Natural killer cell treated with Interleukin-12 subunit alpha and Interleukin-12 subunit beta and Interleukin-15 and Interleukin-18, amount 100 ng/mL, for 72 hours (primary cell): ENCODE data around the gene LAMB2. TPM values are rescaled to one million over a fixed set of nuclear protein-coding genes. Genes with fewer than 3 reads are reported as not detected.

Experiments
- ATAC-seq, 2 donors: fragments of 150-1000 bp; cut with Tn5 transposase in 1 of 2; sonication (Bioruptor Pico), chemical (Tn5 transposase) in 1 of 2; 2 replicates each; pipeline ENCODE4 v1.10.0; 2021
- DNase-seq: peaks from one replicate; pipeline ENCODE4 v3.0.0; 2022; ENCODE audit warnings: low spot score
- H3K27ac Mint-ChIP-seq, 2 donors: 1 replicate in 1 of 2; 2 replicates in 1 of 2; pipeline ENCODE4 v1.8.0; 2022; ENCODE audit warnings: mixed read lengths in 2 of 2, mild to moderate bottlenecking in 1 of 2, moderate library complexity in 1 of 2
- H3K27me3 Mint-ChIP-seq, 2 donors: 1 replicate in 1 of 2; 2 replicates in 1 of 2; pipeline ENCODE4 v1.8.0; 2022; ENCODE audit warnings: mixed read lengths in 2 of 2
- H3K36me3 Mint-ChIP-seq: one replicate; pipeline ENCODE4 v1.8.0; 2022; ENCODE audit warnings: mixed read lengths
- H3K4me1 Mint-ChIP-seq, 2 donors: 1 replicate in 1 of 2; 2 replicates in 1 of 2; pipeline ENCODE4 v1.8.0; 2022; ENCODE audit warnings: low read depth in 2 of 2, mixed read lengths in 2 of 2, mild to moderate bottlenecking in 1 of 2
- H3K4me3 Mint-ChIP-seq: one replicate; pipeline ENCODE4 v1.8.0; 2022; ENCODE audit warnings: mixed read lengths
- H3K9me3 Mint-ChIP-seq: 2 replicates; pipeline ENCODE4 v1.8.0; 2022; ENCODE audit warnings: mixed read lengths
- total RNA-seq, 2 donors: library from RNA; stranded (reverse); gene quantifications; one replicate each; pipeline ENCODE4 v1.2.3, GENCODE V29; 2022

The LAMB2 gene
- total RNA-seq, 2 donors from 2014 or later: not detected

- H3K27me3 Mint-ChIP-seq: no peaks in the 10 kb centered on the region
- DNase-seq (no peak), ATAC-seq (no peak)
- peaks cover 12% of the 10 kb centered on the region for H3K36me3 Mint-ChIP-seq
- H3K9me3 Mint-ChIP-seq: no peaks in the 10 kb centered on the region
- peak overlapping the region; percentile 90 to 95 for H3K27ac Mint-ChIP-seq
- H3K4me1 Mint-ChIP-seq: peaks cover 19 to 33% of the 10 kb centered on the region in 2 donors
- H3K4me3 Mint-ChIP-seq: peak overlapping the region; percentile 92
These were observed 34.1 kb upstream of the LAMB2 start for GRCh38 chr3:49166752-49167556.

GRCh38 chr3:49165771-49166751 is 33.2 kb upstream of the LAMB2 start, which contains the start of gene CCDC71:
TSS of gene CCDC71 (minus strand) at chr3:49166331. CDS start at chr3:49164208, 2,123 bp downstream.
- ATAC-seq: peak; percentile 86 to 89
- Mint-ChIP-seq H3K9me3 (no peaks in the 10 kb centered on the region), H3K27ac (peak within 1 kb of the TSS; percentile 90 to 95), H3K4me1 (peaks cover 17 to 30% of the 10 kb centered on the region in 2 donors), H3K4me3 (peak within 1 kb of the TSS; percentile 92), H3K36me3 (peaks cover 12% of the 10 kb centered on the region), H3K27me3 (no peaks in the 10 kb centered on the region)
- peak; percentile 86 for DNase-seq

GRCh38 chr3:49164983-49165720 is 32.3 kb upstream of the LAMB2 start:
- peaks cover 12% of the 10 kb centered on the region for H3K36me3 Mint-ChIP-seq
- no peaks in the 10 kb centered on the region for H3K9me3 Mint-ChIP-seq
- DNase-seq: no peak
- peak overlapping the region; percentile 90 to 95 for H3K27ac Mint-ChIP-seq
- H3K27me3 Mint-ChIP-seq: no peaks in the 10 kb centered on the region
- H3K4me3 Mint-ChIP-seq: peak overlapping the region; percentile 92
- peaks cover 14 to 27% of the 10 kb centered on the region in 2 donors for H3K4me1 Mint-ChIP-seq
- ATAC-seq: no peak

DNA sequence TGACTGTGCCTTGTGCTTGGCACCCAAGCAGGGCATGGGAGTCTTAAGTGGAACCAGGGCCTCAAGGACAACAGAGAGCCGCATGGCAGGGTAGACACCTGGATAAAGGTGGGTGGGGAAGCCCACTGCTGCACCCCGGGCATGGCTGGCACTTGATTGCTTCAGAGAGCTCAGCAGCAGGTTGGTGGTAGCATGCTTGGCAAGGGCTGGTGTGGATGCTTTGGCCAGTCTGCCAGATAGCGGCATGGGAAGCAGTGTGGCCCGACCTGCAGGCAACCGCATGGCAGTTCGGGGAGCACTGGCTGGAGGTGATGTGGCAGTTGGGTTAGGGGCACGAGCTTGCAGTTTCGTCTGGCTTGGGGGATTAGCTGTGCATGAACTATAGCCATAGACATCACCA is 30.8 kb upstream of the LAMB2 start:
- H3K27ac Mint-ChIP-seq: peak overlapping the region in 1 of 2 donors; percentile 57
- no peaks in the 10 kb centered on the region for H3K27me3 Mint-ChIP-seq
- H3K4me3 Mint-ChIP-seq: no peak overlapping the region
- H3K9me3 Mint-ChIP-seq: no peaks in the 10 kb centered on the region
- ATAC-seq: no peak
- DNase-seq: no peak
- peaks cover 14 to 27% of the 10 kb centered on the region in 2 donors for H3K4me1 Mint-ChIP-seq
- H3K36me3 Mint-ChIP-seq: peaks cover 12% of the 10 kb centered on the region

DNA sequence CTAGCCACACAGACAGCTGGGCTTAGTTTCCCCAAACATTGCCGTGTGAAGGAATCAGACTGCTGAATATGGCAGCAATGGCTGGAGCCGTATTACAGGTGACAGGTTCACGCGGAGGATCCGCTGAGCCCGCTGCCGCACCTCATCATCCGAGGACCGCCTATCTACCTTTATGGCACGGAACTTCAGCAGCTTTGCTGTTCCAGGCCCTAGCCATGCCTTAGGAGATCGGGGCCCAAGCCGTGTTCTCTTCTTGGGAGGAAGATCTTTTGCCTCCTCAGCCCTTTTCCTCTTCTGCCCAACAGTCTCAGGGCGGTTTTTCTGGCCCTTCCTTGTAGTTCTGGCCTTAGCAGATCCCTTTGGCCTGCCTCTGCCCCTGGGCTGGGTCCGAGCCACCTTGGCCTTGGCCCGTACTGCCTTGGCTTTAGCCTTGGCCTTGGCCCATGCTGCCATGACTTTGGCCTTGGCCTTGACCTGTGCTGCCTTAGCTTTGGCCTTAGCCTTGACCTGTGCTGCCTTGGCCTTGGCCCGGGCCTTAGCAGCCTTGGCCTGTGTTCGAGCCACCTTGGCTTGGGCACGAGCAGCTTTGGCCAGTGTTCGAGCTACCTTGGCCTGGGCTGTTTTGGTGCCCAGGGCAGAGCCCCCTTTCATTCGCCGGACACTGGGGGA is 30.0 kb upstream of the LAMB2 start:
- no peaks in the 10 kb centered on the region for H3K27me3 Mint-ChIP-seq
- H3K27ac Mint-ChIP-seq: no peak overlapping the region
- no peak for DNase-seq
- H3K36me3 Mint-ChIP-seq: peaks cover 12% of the 10 kb centered on the region
- H3K4me1 Mint-ChIP-seq: peaks cover 14 to 31% of the 10 kb centered on the region in 2 donors
- ATAC-seq: no peak
- H3K4me3 Mint-ChIP-seq: no peak overlapping the region
- no peaks in the 10 kb centered on the region for H3K9me3 Mint-ChIP-seq

- peaks cover 12% of the 10 kb centered on the region for H3K36me3 Mint-ChIP-seq
- DNase-seq (no peak), ATAC-seq (no peak)
- no peak overlapping the region for H3K4me3 Mint-ChIP-seq
- no peaks in the 10 kb centered on the region for H3K27me3 Mint-ChIP-seq
- no peaks in the 10 kb centered on the region for H3K9me3 Mint-ChIP-seq
- peaks cover 14 to 31% of the 10 kb centered on the region in 2 donors for H3K4me1 Mint-ChIP-seq
- H3K27ac Mint-ChIP-seq: no peak overlapping the region
These were observed 29.1 kb upstream of the LAMB2 start for GRCh38 chr3:49161808-49162530.

GRCh38 chr3:49161197-49161596 is 28.3 kb upstream of the LAMB2 start:
- no peak overlapping the region for H3K27ac Mint-ChIP-seq
- peaks cover 12% of the 10 kb centered on the region for H3K36me3 Mint-ChIP-seq
- H3K9me3 Mint-ChIP-seq: no peaks in the 10 kb centered on the region
- H3K4me1 Mint-ChIP-seq: peaks cover 14 to 28% of the 10 kb centered on the region in 2 donors
- H3K4me3 Mint-ChIP-seq: no peak overlapping the region
- DNase-seq: no peak
- ATAC-seq: no peak
- no peaks in the 10 kb centered on the region for H3K27me3 Mint-ChIP-seq

GRCh38 chr3:49158792-49159191 is 25.9 kb upstream of the LAMB2 start:
- ATAC-seq (no peak), DNase-seq (no peak)
- Mint-ChIP-seq H3K4me1 (peaks cover 0 to 10% of the 10 kb centered on the region in 2 donors), H3K4me3 (no peak overlapping the region), H3K9me3 (no peaks in the 10 kb centered on the region), H3K27me3 (no peaks in the 10 kb centered on the region), H3K36me3 (no peaks in the 10 kb centered on the region), H3K27ac (no peak overlapping the region)

DNA sequence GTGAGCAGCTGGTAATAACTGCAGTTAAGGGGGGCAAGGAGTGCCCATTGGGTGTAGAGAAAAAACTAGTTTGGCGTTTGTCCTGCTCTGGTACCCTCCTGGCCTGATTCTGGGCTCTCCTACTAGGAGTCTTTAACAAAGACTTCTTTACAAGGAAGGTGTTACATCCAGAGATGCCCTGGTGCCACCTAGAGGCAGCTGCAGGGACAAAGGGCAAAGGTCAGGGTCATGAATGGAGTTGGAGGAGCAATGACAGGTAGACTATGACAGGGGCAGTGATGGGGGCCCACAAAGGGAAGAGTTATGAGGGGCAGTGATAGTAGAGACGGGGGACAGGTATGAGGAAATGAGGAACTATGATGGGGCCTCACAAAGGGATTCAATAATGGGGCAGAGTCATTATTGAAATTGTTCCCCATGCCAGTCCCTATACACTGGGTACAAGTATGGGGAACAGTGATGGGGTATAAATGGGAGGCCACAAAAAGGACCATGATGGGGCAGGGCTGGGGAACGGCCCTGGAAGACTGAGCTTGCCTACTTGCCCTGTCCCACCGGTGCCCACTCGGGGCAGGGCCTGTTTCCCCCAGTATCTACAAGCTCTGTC is 25.4 kb upstream of the LAMB2 start:
- H3K4me1 Mint-ChIP-seq: peaks cover 0 to 7% of the 10 kb centered on the region in 2 donors
- H3K9me3 Mint-ChIP-seq: no peaks in the 10 kb centered on the region
- no peak overlapping the region for H3K4me3 Mint-ChIP-seq
- no peak overlapping the region for H3K27ac Mint-ChIP-seq
- DNase-seq (no peak), ATAC-seq (peak; percentile 57 to 62)
- no peaks in the 10 kb centered on the region for H3K27me3 Mint-ChIP-seq
- no peaks in the 10 kb centered on the region for H3K36me3 Mint-ChIP-seq

- no peak for ATAC-seq
- H3K4me1 Mint-ChIP-seq: peaks cover 0 to 7% of the 10 kb centered on the region in 2 donors
- H3K27ac Mint-ChIP-seq: no peak overlapping the region
- no peaks in the 10 kb centered on the region for H3K36me3 Mint-ChIP-seq
- DNase-seq: no peak
- H3K9me3 Mint-ChIP-seq: no peaks in the 10 kb centered on the region
- H3K4me3 Mint-ChIP-seq: no peak overlapping the region
- no peaks in the 10 kb centered on the region for H3K27me3 Mint-ChIP-seq
These were observed 24.4 kb upstream of the LAMB2 start for GRCh38 chr3:49157289-49157688.

DNA sequence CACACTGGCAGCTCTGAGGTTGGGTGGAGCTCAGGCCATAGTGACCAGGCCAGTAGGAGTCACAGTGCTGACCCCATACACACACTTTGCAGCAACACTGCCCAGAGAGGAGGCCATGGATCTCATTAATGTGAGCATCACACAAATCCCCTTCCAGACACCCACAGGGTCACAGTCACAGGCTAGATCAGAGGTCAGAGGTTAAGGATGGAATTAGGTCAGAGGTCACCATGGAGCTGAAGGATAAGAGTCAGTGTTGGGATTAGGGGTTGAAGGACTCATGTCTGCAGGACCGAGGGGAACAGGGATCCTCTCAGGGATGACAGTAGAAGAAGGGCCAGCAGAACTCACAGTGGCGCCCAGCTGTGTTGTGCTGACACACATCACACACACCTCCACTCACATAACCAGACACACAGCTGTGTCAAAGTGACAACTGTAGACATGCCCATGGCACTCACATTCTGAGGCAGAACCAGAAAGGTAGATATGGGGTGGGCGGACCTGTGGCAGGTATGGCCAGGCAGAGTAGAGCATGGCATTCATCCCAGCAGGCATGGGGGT is 20.6 kb upstream of the LAMB2 start:
- no peak overlapping the region for H3K4me3 Mint-ChIP-seq
- ATAC-seq (peak in 1 of 2 donors; percentile 63), DNase-seq (no peak)
- peaks cover 0 to 8% of the 10 kb centered on the region in 2 donors for H3K4me1 Mint-ChIP-seq
- no peaks in the 10 kb centered on the region for H3K27me3 Mint-ChIP-seq
- no peaks in the 10 kb centered on the region for H3K9me3 Mint-ChIP-seq
- no peaks in the 10 kb centered on the region for H3K36me3 Mint-ChIP-seq
- H3K27ac Mint-ChIP-seq: no peak overlapping the region

GRCh38 chr3:49151610-49152009 is 18.8 kb upstream of the LAMB2 start:
- Mint-ChIP-seq H3K9me3 (no peaks in the 10 kb centered on the region), H3K27ac (no peak overlapping the region), H3K36me3 (no peaks in the 10 kb centered on the region), H3K4me3 (no peak overlapping the region), H3K4me1 (peaks cover 0 to 7% of the 10 kb centered on the region in 2 donors), H3K27me3 (no peaks in the 10 kb centered on the region)
- DNase-seq (no peak), ATAC-seq (no peak)
